GM23248 (cell line): ENCODE data around the gene ZMYM3.

Experiments used
- EZH2 ChIP-seq: fragments of 200-600 bp; sonication (generic); IDR thresholded peaks from 2 replicates; pipeline ENCODE4 v1.6.1; 2018; ENCODE audit warnings: antibody characterized with exemption, mild to moderate bottlenecking; ENCODE audit not compliant: insufficient read depth, poor library complexity, severe bottlenecking
- EZH2phosphoT487 ChIP-seq: fragments of 200-600 bp; sonication (generic); IDR thresholded peaks from 2 replicates; pipeline ENCODE4 v1.6.1; 2018; ENCODE audit warnings: antibody characterized with exemption, moderate library complexity, mild to moderate bottlenecking, low read depth; ENCODE audit not compliant: insufficient read depth

GRCh38 chrX:71245159-71245558, 8.8 kb downstream of the ZMYM3 start:
- TF ChIP-seq EZH2 (no peak), EZH2phosphoT487 (no peak)
